Epithelial cell of proximal tubule (primary cell): ENCODE results near the gene ENOX1. TPM values are rescaled to one million over a fixed set of nuclear protein-coding genes. Genes with fewer than 3 reads are reported as not detected.

Experiments used
- DNase-seq: peaks from one replicate; pipeline ENCODE4 v3.0.0-alpha.2; 2011; ENCODE audit warnings: low read depth
- H3K4me3 ChIP-seq: 2 replicates; pipeline ENCODE4 v1.5.1; 2011; ENCODE audit warnings: low read depth, mild to moderate bottlenecking, low read length
- total RNA-seq: library from RNA; depleted of rRNA; stranded (reverse); fragments of >200 nt; gene quantifications from 2 replicates; pipeline ENCODE4 v1.2.3, GENCODE V29; 2015
- TF ChIP-seq, protein P1 (sequence below): conservative IDR thresholded peaks from 2 replicates; pipeline ENCODE4 v1.5.1; 2012; ENCODE audit warnings: low read depth, mild to moderate bottlenecking, low read length

Gene ENOX1
- total RNA-seq, 1 donor from 2014 or later, result 0.17 TPM

DNA sequence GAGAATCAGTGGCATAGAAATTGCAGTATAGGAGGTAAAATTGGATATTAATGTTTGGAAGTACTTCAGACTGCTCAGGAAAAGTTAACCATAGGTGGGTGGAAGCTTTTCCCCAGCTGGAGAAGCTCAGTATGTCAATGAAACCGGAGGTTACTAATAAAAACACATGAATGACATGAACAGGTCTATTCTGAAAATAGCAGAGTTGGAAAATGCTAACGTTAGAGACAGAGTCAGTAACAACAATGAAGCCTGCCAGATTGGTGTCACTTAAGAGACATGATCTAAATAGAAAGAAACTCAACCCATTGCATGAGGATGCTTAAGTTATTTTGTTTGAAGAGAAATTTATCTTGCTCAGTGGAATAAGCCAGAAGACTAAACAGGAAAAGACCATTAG lies 398.9 kb downstream of the ENOX1 start:
- H3K4me3 ChIP-seq, result no peak overlapping the region
- no peak for DNase-seq
- TF ChIP-seq, protein P1, sequence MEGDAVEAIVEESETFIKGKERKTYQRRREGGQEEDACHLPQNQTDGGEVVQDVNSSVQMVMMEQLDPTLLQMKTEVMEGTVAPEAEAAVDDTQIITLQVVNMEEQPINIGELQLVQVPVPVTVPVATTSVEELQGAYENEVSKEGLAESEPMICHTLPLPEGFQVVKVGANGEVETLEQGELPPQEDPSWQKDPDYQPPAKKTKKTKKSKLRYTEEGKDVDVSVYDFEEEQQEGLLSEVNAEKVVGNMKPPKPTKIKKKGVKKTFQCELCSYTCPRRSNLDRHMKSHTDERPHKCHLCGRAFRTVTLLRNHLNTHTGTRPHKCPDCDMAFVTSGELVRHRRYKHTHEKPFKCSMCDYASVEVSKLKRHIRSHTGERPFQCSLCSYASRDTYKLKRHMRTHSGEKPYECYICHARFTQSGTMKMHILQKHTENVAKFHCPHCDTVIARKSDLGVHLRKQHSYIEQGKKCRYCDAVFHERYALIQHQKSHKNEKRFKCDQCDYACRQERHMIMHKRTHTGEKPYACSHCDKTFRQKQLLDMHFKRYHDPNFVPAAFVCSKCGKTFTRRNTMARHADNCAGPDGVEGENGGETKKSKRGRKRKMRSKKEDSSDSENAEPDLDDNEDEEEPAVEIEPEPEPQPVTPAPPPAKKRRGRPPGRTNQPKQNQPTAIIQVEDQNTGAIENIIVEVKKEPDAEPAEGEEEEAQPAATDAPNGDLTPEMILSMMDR, result no peak

DNA sequence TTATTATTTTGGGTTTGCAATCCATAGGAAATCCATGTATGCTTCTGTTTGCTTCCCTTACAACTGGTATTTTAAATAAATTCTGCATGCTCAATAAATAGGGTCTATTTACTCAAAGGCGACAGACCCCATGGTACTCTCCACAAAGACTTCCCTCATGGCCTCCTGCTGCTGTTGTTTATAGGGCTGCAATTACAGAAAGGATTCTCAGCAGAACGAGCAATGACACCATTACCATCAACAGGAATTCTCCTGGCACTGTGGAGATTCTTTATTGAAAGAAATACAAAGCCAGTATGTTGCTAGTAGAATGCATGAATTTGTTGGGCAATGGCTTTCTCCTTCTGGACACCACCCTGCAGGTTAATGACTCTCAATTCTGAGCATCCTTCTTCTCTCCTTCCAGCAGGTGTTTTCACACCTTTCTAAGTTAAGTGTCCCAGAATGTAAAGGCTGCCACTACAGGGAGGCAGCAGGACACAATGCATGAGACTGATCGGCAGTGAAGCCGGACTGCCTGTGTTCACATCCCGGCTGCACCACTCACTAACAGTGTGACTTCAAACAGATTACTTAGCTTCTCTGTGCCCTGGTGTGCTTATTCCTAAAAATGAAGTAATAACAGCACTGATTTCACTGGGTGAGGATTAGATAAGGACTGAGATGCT lies 403.1 kb downstream of the ENOX1 start:
- TF ChIP-seq, protein P1, result no peak
- DNase-seq, result no peak
- H3K4me3 ChIP-seq, result no peak overlapping the region

DNA sequence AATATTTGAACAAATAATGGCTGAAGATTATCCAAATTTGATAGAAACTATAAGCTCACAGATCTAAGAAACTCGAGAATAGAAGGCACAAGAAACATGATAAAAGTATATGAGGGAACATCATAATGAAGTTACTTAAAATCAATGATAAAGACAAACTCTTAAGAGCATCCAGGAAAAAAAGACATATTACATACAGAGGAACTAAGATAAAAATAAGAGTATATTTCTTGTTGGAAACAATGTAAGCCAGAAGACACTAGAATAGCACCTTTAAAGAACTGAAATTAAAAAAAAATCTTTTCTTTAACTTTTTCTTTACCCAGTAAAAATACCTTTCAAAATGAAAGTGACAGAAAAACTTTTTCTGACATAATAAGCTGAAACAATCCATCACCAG lies 407.0 kb downstream of the ENOX1 start:
- no peak overlapping the region for H3K4me3 ChIP-seq
- DNase-seq, result no peak
- TF ChIP-seq, protein P1, result no peak

DNA sequence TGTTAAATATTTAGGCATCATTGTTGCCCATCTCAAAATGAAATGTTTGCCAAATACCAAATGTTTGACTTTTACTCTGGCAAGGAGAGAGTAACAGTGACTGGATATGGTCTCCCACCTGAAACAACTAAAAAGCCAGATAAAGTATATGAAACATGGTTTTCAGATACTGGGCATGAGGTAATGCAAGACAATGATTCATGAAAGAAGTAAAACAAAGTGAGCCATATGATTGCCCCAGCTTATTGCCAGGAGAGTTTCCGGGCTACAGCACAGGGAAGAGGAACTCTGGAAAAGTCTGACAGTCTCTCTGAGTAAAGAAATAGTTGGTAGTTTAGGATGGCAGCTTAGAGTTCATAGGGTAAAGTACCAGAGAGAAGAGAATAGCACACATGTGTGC lies 408.8 kb downstream of the ENOX1 start:
- no peak overlapping the region for H3K4me3 ChIP-seq
- no peak for DNase-seq
- TF ChIP-seq, protein P1, result no peak

DNA sequence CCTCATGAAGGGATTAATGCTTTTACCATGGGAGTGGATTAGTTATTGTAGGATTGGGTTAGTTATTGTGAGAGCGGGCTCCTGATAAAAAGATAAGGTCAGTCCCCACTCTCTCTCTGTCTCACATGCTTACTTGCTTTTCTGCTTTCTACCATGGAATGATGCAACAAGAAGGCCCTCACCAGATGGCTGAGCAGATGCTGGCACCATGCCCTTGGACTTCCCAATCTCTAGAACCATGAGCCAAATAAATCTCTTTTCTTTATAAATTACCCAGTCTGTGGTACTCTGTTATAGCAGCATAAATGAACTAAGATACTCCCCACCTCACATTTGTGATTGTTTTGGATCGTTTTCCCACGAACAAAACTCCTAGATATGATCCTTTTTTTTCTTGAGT lies 409.6 kb downstream of the ENOX1 start:
- DNase-seq, result no peak
- TF ChIP-seq, protein P1, result no peak
- no peak overlapping the region for H3K4me3 ChIP-seq

DNA sequence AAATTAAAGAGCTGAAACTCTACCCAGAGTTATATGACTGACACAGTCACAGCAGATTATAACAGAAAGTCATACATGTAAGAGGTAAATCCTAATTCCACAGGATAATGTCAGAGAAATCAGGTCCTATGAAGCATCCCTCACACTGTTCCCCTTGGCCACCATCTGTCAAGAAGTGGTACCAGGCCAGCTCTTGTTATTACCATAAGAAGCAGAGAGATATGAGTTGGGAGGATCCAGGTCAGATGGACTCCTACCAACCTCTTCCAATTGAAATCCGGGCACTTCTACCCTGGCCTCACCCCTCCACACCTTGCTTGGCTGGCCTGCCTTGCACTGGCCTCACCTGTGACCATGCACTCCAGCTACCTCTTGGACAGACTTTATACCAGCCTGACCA lies 410.2 kb downstream of the ENOX1 start:
- no peak for DNase-seq
- TF ChIP-seq, protein P1, result no peak

DNA sequence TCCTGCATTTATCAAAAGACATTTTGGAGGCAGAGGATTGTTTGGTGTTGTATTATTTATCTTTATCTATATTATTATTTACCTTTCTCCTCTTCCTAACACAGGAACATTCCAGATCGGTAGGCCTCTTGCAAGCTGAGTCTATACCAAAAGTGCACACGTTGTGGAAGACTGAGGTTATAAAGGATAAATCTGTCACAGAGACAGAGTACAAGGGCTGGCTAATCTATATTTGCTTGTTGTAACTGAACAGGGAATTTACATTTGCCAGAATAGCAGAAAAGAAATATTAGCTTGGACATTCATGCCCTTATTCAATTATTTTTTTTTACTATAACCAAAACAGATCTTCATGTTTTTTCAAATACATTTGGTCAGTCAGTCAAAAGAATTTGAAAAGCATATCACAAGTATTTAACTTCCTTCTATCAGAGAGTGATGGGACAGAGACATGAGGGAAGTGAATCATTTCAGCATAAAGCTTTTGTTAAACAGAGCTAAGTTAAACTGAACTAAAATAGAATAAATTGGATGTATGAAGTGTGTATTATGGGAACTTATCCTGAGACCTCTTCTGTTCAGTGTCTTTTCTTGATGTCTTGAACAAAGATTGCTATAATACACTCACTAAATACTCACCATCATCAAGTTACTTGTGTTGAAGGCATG lies 410.8 kb downstream of the ENOX1 start:
- no peak overlapping the region for H3K4me3 ChIP-seq
- TF ChIP-seq, protein P1, result no peak
- no peak for DNase-seq

More for the DNA sequence above, 410.2 kb downstream of the ENOX1 start:
- no peak overlapping the region for H3K4me3 ChIP-seq
